GM13976 (cell line): ENCODE measurements around the gene SRGAP1.

Experiments used
- DNase-seq: peaks from one replicate; pipeline ENCODE4 v3.0.0; 2012; ENCODE audit warnings: low spot score
- in situ Hi-C: fragments of 300-500 bp; cut with MboI; formaldehyde crosslinking; loops from one replicate; pipeline ENCODE4 v1.12.0; 2022; ENCODE audit warnings: low sequenced_read_pairs, mixed read lengths, inconsistent platforms; ENCODE audit not compliant: unreplicated experiment
- TF ChIP-seq, protein P1 (sequence below): IDR thresholded peaks from 2 replicates; pipeline ENCODE4 v1.5.1; 2012; ENCODE audit warnings: borderline replicate concordance, mild to moderate bottlenecking; ENCODE audit not compliant: insufficient read depth; ENCODE audit errors: extremely low read depth, missing control alignments, control extremely low read depth

SRGAP1 gene

DNA sequence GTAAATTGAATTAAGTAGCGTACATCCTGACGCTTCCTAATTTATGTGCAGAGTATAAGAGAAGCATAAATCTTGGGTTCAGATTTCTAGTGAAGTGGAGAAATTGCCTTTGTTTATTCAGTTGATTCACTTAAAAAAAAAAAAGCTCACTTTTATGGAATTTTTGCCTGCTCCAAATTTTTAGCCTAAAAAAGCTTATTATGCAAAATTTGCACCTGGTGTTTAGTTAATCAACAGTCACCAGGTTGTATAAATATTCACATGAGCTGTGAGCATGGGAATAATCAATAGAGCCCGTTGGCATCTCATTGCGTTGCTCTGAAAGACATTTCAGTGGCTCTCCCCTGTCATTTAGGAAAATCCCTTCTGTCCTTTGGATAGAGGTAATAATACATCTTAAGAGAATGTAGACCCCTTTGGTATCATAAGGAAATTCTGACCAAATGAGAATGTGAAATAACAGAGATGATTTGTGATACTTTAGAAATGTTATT lies 132.4 kb downstream of the SRGAP1 start:
- DNase-seq = no peak
- in situ Hi-C loops = no loop called here
- TF ChIP-seq, protein P1, sequence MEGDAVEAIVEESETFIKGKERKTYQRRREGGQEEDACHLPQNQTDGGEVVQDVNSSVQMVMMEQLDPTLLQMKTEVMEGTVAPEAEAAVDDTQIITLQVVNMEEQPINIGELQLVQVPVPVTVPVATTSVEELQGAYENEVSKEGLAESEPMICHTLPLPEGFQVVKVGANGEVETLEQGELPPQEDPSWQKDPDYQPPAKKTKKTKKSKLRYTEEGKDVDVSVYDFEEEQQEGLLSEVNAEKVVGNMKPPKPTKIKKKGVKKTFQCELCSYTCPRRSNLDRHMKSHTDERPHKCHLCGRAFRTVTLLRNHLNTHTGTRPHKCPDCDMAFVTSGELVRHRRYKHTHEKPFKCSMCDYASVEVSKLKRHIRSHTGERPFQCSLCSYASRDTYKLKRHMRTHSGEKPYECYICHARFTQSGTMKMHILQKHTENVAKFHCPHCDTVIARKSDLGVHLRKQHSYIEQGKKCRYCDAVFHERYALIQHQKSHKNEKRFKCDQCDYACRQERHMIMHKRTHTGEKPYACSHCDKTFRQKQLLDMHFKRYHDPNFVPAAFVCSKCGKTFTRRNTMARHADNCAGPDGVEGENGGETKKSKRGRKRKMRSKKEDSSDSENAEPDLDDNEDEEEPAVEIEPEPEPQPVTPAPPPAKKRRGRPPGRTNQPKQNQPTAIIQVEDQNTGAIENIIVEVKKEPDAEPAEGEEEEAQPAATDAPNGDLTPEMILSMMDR = no peak

DNA sequence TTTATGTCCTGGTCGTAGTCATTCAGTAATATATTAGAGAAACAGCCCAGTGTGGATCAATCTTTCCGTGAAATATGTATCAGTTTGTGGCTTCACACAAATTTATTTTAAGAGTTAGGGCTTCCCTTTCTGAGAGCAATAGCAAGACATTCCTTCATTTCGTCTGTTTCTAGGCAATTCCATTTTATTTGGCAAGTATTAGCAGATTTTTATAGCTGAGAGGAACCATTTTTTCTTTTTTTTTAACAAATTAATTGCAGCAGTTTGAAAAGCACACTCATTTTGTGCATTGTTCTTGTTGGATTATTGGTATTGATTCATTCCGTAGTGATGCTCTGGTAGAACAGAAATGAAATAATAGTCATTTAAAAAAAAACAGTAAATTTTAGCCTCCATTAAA lies 132.9 kb downstream of the SRGAP1 start:
- in situ Hi-C loops = no loop called here
- TF ChIP-seq, protein P1 = no peak
- no peak for DNase-seq

GRCh38 chr12:63978519-63978918 lies 134.0 kb downstream of the SRGAP1 start:
- TF ChIP-seq, protein P1 = no peak
- DNase-seq = no peak
- in situ Hi-C loops = no loop called here

DNA sequence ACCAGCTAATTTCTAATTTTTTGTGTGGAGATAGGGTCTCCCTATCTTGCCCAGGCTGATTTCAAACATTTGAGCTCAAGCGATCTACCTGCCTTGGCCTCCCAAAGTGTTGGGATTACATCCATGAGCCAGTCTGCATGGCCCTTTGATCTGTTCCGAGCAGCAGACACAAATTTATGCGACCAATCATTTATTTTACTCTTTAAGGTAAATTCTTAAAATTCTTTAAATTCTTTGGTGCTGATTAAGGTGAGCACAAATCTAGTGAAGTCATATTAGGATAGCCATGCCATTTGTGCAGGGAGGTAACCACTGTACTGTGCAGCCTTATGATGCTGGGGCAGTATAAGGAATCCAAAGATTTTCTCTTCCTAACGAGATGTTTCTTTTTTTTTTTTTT lies 135.7 kb downstream of the SRGAP1 start:
- in situ Hi-C loops = no loop called here
- no peak for DNase-seq
- TF ChIP-seq, protein P1 = no peak

GRCh38 chr12:63981343-63981742 lies 136.8 kb downstream of the SRGAP1 start:
- in situ Hi-C loops = no loop called here

GRCh38 chr12:63982604-63983295 lies 138.2 kb downstream of the SRGAP1 start:
- DNase-seq = no peak
- TF ChIP-seq, protein P1 = no peak
- in situ Hi-C loops = no loop called here

More at GRCh38 chr12:63981343-63981742, 136.8 kb downstream of the SRGAP1 start:
- no peak for DNase-seq
- TF ChIP-seq, protein P1 = no peak
